Measurements from ENCODE around the gene TMED3. TPM values are rescaled to one million over a fixed set of nuclear protein-coding genes. Genes with fewer than 3 reads are reported as not detected.

Gene TMED3
- total RNA-seq = 41.2 and 41.4 TPM in 2 replicates

DNA sequence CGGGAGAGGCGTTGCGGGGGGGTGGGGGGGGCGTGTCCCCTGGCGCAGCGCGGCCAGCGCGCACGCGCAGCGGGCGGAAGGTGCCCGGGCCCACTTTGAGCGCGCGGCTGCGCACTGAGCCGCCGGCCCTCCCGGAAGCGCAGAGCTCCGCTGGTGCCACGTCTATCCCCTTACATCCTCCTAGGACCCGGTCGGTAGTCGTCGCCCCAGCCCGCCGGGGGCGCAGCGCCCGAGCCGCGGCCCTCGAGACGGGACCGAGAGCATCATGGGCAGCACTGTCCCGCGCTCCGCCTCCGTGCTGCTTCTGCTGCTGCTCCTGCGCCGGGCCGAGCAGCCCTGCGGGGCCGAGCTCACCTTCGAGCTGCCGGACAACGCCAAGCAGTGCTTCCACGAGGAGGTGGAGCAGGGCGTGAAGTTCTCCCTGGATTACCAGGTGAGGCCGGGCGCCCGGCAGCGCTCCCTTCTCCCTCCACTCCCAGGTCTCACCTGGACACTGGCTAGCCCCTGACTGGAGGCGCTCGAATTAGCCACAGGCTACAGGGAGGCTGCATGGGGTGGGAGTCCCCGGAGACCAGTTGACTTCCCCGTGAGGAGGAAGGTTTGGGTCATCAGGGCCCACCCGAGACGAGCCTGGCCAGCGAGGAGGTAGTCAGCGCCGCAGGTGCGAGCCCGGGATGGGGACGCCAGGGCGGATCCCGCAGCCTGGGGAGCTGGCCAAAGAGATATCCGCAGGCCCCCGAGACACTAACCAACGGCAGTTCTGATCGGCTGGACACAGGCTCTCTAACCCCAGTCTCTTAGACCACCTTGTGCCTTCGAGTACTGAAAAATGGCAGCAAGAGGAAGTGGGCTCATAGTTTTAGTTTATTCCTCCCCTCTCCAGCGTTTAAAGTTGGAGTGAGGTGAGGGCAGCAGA lies at the start of gene TMED3:
Gene TMED3, plus strand, starts transcription at position 128 of the 916 bp plus-strand sequence. Its CDS starts 138 bp downstream, at position 266.
- intact Hi-C loops (cut with micrococcal nuclease) = loop anchor here (5.0 kb wide), 1 partner anchor 841 kb away; the partner anchor contains the start of gene FAH

GRCh38 chr15:79261836-79262235 lies 49.1 kb upstream of the TMED3 start:
- intact Hi-C loops (cut with micrococcal nuclease) = no loop called here

DNA sequence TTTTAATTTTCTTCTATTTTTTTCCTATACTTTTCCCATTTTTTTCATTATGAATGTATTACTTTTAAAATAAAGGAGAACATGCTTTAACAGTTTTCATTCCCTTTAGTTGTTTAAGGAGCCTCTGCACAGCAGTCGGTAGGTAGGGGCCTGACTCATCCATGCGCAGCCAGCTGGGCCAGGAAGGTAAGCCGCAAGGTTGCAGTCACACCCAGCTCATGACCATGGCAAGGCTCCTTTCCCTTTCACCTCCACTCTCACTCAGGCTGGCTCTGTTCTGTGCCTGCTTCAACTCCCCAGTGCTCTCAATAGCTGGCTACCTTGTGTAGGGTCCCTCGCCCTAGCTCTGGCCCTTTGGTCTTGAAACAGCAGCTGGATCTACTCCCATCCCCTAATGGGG lies 45.7 kb upstream of the TMED3 start:
- intact Hi-C loops (cut with micrococcal nuclease) = no loop called here

DNA sequence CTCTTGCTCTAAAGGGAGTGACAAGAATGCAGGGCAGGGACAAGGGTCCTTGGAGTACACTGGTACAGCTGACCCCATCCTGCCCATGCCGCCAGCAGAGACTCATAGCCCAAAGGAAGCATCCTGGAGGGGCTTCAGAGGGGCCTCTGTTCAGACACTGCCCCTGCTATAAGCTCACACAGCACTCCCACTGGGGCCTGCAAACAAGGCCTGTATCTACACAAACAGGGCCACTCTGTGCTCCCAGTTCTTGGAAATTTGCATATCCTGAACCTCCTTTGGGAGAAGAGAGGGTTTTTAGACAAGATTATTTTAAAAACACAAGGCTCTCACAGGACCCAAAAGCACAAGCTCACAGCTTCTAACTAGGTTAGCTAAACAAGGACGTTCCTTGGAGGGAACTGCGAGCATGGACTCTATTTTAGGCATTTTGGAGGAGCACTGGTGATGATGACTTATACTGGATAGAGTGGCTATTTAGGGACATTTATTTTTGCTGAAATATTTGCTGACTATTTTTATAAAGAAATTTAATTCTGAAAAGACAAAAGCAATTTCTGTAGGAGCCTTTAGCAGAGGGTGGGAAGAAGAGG lies 44.8 kb upstream of the TMED3 start:
- intact Hi-C loops (cut with micrococcal nuclease) = no loop called here

DNA sequence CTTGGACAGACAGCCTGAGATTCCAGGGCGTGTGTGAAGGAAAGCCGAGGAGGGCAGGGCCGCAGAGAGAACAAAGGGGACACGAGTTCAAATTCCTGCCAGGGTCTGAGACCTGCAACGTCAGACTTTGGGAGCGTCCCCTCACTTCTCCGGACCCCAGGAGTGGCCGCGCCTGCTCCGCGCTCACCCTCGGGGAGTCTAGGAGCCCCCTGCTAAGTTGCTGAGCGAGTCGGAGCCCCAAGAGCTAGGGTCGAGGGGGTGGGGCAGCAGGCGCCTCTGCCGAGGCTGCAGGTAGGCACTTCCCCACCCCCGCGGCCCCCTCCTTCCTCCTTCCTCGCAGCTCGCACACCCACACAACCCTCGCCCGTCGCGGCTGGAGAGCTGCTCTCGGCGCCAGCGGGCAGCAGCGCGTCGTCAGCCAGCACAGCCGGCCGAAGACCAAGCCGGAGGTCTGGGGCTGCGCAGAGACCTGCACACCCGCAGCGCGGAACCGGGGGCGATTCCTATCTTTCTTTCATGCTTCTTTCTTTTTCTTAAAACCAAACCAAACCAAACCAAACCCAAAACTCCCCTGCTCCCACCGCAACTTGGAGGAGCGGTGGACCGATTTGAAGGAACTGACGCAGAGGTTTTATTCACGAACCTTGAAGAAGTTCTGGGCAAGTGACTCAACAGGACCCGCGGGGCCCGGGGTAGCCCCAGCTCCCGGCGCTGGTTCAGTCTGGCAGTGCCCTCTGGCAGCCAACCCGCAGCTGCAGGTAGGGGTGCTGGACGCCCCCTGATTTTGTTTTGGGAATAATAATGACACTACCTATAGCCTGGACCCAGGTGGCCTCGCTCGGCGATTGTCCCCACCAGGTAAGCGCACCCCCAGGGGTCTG lies 28.3 kb upstream of the TMED3 start, which contains the start of gene ANKRD34C:
Gene ANKRD34C, plus strand, starts transcription at position 352 of the 881 bp plus-strand sequence. CDS start 10,563 bp downstream, outside the sequence.
- intact Hi-C loops (cut with micrococcal nuclease) = no loop called here

DNA sequence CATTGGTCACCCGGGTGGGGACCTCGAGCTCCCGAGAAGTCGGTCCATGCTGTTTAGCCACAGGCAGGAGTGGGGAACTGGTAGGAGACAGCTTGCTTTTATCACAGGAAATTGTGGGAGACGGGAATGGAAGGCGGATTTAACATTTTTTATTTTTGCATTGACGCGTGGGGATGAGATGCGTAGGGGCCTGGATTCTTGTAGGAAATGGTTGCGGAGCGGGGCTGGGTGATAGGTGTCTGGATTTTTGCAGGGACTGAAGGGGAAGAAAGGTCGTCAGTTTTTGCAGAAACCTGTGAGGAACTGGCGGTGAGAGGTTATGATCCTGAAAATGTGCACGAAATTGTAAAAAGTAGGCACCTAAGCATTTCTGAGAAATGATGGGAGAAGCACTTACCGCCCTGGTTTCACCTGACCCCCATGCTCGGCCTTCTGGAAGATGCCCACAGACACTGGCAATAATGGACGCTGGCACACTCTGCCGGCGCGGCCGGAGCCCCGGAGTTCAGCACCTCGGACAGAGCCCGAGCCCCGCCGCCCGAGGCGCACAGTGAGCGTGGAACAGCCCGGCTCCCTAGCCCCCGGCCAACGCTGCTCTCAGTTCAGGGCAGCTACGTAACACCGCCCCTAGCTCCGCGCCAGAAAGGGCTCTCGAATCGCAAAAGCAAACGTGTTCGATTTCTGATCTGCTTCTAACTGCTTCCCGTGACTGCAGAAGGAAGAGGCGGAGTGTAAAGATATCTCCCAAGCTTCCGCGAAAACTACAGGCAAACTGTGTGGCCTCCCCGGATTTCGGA lies 27.5 kb upstream of the TMED3 start:
- intact Hi-C loops (cut with micrococcal nuclease) = no loop called here

DNA sequence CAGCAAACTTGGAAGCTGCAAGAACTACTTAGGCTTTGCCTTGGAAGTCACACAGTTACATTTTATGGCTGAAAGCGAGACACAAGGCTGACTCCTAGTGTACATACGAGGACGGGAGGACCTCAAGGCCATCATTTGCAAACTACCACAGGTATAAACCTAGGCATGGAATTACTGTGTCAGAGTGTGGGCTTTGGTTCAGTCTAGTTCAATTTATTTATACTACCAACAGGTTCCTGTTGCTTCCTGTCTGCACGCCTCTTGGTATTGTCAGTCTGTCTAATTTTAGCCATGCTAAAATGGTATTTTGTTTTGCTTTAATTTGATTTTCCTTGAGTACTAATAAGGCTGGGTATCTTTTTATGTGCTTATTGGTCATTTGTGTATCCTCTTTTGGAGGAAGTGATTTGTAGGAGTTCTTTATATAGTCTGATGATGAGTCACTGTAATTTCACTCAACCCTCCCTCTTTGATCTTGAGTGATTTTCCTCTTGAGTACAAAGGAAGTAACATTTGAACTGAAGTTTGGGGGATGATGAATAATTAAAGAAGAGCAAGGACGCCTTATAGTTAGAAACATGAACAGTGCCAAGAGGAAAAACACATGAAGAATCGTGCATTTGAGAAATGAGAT lies 20.2 kb upstream of the TMED3 start:
- intact Hi-C loops (cut with micrococcal nuclease) = no loop called here

DNA sequence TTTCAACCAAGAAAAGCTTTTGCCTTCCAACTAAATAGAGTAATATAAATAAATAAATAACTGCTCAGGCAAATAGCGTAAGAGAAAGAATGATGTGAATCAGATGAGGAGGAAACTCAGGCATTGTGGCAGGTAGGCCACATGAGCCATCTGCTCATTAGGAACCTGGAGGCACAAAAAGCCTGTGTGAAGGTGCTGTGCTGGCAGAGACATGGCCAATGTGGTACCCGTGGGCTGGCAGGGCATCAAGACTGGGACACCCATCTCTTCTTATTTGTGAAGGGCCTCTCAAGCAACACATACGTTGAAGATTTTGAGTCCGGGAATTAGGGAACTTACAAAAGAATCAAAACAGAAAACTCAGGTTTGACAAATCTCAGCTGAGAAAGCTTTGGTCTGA lies 18.9 kb upstream of the TMED3 start:
- intact Hi-C loops (cut with micrococcal nuclease) = no loop called here

DNA sequence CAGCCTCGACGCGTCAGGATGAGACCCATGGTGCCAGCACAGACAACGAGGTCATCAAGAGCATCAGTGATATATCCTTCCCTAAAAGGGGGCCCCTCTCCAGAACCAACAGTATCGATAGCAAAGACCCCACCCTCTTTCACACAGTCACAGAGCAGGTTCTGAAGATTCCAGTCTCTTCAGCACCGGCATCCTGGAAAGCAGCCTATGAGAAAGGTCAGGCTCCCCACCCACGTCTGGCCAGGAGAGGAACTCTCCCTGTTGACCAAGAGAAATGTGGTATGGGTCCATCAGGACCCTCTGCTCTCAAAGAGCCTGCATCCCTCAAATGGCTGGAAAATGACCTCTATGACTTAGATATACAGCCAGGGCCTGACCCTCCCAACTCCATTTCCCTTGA lies 16.8 kb upstream of the TMED3 start:
- intact Hi-C loops (cut with micrococcal nuclease) = no loop called here

DNA sequence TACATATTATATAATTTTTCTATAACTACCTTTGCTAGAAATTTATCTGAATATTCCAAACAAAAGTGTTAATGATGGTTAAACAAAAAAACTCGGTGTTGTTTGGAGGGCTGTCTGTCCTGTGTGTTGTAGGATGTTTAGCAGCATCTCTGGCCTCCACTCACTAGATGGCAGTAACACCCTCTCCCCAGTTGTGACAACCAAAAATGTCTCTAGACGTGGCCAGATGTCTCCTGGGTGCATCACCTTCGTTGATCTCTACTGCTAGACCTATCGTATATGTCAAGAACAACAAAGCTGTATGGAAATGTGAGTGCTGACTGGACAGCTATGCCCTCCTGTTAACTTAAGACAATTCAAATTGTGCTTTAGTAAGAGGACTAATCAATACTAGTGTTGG lies 14.3 kb upstream of the TMED3 start:
- intact Hi-C loops (cut with micrococcal nuclease) = no loop called here

GRCh38 chr15:79299126-79299840 lies 11.6 kb upstream of the TMED3 start:
- intact Hi-C loops (cut with micrococcal nuclease) = no loop called here

GRCh38 chr15:79299841-79300235 lies 11.1 kb upstream of the TMED3 start:
- intact Hi-C loops (cut with micrococcal nuclease) = no loop called here

GRCh38 chr15:79307251-79307650 lies 3.7 kb upstream of the TMED3 start:
- intact Hi-C loops (cut with micrococcal nuclease) = no loop called here

DNA sequence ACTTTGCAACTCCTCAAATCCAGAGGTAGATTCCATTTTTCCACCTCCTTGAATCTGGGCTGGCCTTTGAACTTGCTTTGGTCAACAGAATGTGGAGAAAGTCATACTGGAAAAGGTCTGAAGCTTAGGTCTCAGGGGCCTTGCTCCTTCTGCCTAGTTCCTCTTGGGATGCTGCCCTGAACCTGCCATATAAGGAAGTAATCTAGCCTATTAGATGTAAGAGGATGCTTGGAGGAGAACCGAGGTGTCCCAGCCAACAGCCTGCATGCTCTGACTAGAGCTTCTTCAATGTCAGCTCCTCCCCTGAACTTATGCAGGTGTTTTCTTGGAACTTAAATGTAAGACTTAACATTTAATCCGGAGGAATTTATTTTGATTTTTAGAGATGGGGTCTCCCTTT lies 2.0 kb upstream of the TMED3 start:
- intact Hi-C loops (cut with micrococcal nuclease) = no loop called here

DNA sequence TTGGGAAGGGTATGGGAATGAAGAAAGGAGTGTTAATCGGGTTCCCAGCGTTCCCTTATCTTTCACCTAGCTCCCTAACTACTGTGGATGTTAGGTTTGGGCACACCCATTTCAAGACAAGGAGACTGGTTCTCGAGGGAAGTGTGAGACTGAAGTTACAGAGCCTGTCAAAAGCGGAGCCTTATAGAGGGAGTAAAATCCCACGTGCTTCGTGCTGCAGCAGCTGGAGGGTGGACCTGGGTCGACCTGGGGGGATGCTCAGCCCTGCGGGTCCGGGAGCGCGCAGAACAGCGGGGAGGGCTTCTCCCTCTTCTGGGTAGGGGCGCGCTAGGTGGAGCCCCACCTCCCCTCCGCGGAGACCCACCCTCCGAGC lies 314 bp upstream of the TMED3 start:
- intact Hi-C loops (cut with micrococcal nuclease) = loop anchor here (5.0 kb wide), 1 partner anchor 842 kb away; the partner anchor contains the start of gene FAH

GRCh38 chr15:79311901-79312553 lies 1.1 kb downstream of the TMED3 start:
- intact Hi-C loops (cut with micrococcal nuclease) = loop anchor here (5.0 kb wide), 1 partner anchor 840 kb away; the partner anchor contains the start of gene FAH

- intact Hi-C loops (cut with micrococcal nuclease) = loop anchor here (5.0 kb wide), 1 partner anchor 838 kb away; the partner anchor contains the start of gene FAH
Observed at GRCh38 chr15:79314186-79314585, 3.3 kb downstream of the TMED3 start.

- intact Hi-C loops (cut with micrococcal nuclease) = loop anchor here (5.0 kb wide), 1 partner anchor 837 kb away; the partner anchor contains the start of gene FAH
Observed at GRCh38 chr15:79314811-79315210, 3.9 kb downstream of the TMED3 start.

Measured in T-helper 2 cell treated with Interferon-gamma antibody and Interleukin-4, amounts not matched to agents 100 ng/mL and 5 ng/mL, for 36 hours (primary cell).